Stimulated activated CD4-positive, alpha-beta T cell treated with anti-CD3 and anti-CD28 coated beads, Interleukin-4, amount 100 ng/mL, for 4 hours (primary cell): ENCODE results near the gene MSI2.

Experiments
- DNase-seq, 2 experiments: peaks; one replicate each; pipeline ENCODE4 v3.0.0-alpha.2; 2020

The MSI2 gene

GRCh38 chr17:57324060-57324459, 67.7 kb downstream of the MSI2 start:
- no peak for DNase-seq

GRCh38 chr17:57324631-57325030, 68.3 kb downstream of the MSI2 start:
- no peak for DNase-seq

- no peak for DNase-seq
Measured at GRCh38 chr17:57326336-57326735, 70.0 kb downstream of the MSI2 start.

- DNase-seq = no peak
Measured at GRCh38 chr17:57326764-57327163, 70.4 kb downstream of the MSI2 start.

- no peak for DNase-seq
Measured at GRCh38 chr17:57327176-57327970, 71.0 kb downstream of the MSI2 start.

- DNase-seq = no peak
Measured at GRCh38 chr17:57328109-57328882, 72.0 kb downstream of the MSI2 start.

- DNase-seq = no peak
Measured at GRCh38 chr17:57329380-57330214, 73.3 kb downstream of the MSI2 start.

GRCh38 chr17:57330587-57330986, 74.3 kb downstream of the MSI2 start:
- no peak for DNase-seq

GRCh38 chr17:57331423-57331822, 75.1 kb downstream of the MSI2 start:
- no peak for DNase-seq

GRCh38 chr17:57332501-57332900, 76.2 kb downstream of the MSI2 start:
- DNase-seq = no peak

- no peak for DNase-seq
Measured at GRCh38 chr17:57335195-57335792, 79.0 kb downstream of the MSI2 start.

GRCh38 chr17:57337390-57337789, 81.1 kb downstream of the MSI2 start:
- DNase-seq = no peak

GRCh38 chr17:57338257-57338914, 82.1 kb downstream of the MSI2 start:
- DNase-seq = no peak

- no peak for DNase-seq
Measured at GRCh38 chr17:57340160-57340981, 84.0 kb downstream of the MSI2 start.

- no peak for DNase-seq
Measured at GRCh38 chr17:57341611-57342540, 85.6 kb downstream of the MSI2 start.

- DNase-seq = no peak
Measured at GRCh38 chr17:57342963-57343589, 86.8 kb downstream of the MSI2 start.

- DNase-seq = no peak
Measured at GRCh38 chr17:57343717-57344116, 87.4 kb downstream of the MSI2 start.

GRCh38 chr17:57344261-57344660, 87.9 kb downstream of the MSI2 start:
- no peak for DNase-seq

- DNase-seq = no peak
Measured at GRCh38 chr17:57349541-57350247, 93.4 kb downstream of the MSI2 start.
